Endometrial microvascular endothelial cells (primary cell): ENCODE data around the gene MARK2. TPM values are rescaled to one million over a fixed set of nuclear protein-coding genes. Genes with fewer than 3 reads are reported as not detected.
"Not testable (repeated sequence)": the region's sequence is repeated elsewhere in the genome, so short reads cannot be mapped to it uniquely, and the experiment has no call there.

ENCODE experiments used
- in situ Hi-C: cut with HindIII; loops from 2 replicates; pipeline ENCODE4 v1.10.0; 2017; ENCODE audit warnings: low sequenced_read_pairs, low pct_unique_long_range_greater_than_20kb; ENCODE audit errors: inconsistent ontology term
- total RNA-seq: library from RNA; depleted of rRNA; stranded (reverse); fragments of >200 nt; gene quantifications from one replicate; pipeline ENCODE4 v1.2.3, GENCODE V29; 2015; ENCODE audit errors: inconsistent ontology term

The MARK2 gene
- total RNA-seq, 1 donor from 2014 or later, result 20.9 TPM

- in situ Hi-C loops, result no loop called here
Observed at GRCh38 chr11:63847363-63847762, 8.5 kb downstream of the MARK2 start.

- in situ Hi-C loops, result no loop called here
Observed at GRCh38 chr11:63849691-63850090, 10.8 kb downstream of the MARK2 start.

GRCh38 chr11:63850920-63851319, 12.0 kb downstream of the MARK2 start:
- in situ Hi-C loops, result no loop called here

GRCh38 chr11:63851364-63851763, 12.5 kb downstream of the MARK2 start:
- in situ Hi-C loops, result no loop called here

- in situ Hi-C loops, result no loop called here
Observed at GRCh38 chr11:63853476-63853875, 14.6 kb downstream of the MARK2 start.

GRCh38 chr11:63854696-63855095, 15.8 kb downstream of the MARK2 start:
- in situ Hi-C loops, result no loop called here

GRCh38 chr11:63855975-63856374, 17.1 kb downstream of the MARK2 start:
- in situ Hi-C loops, result no loop called here

- in situ Hi-C loops, result no loop called here
Observed at GRCh38 chr11:63858628-63859550, 20.0 kb downstream of the MARK2 start.

GRCh38 chr11:63862923-63863322, 24.0 kb downstream of the MARK2 start:
- in situ Hi-C loops, result no loop called here

- in situ Hi-C loops, result not testable (repeated sequence)
Observed at GRCh38 chr11:63863620-63864019, 24.7 kb downstream of the MARK2 start.

GRCh38 chr11:63866211-63866610, 27.3 kb downstream of the MARK2 start:
- in situ Hi-C loops, result no loop called here

- in situ Hi-C loops, result no loop called here
Observed at GRCh38 chr11:63867511-63867910, 28.6 kb downstream of the MARK2 start.

- in situ Hi-C loops, result no loop called here
Observed at GRCh38 chr11:63868399-63869064, 29.6 kb downstream of the MARK2 start.

- in situ Hi-C loops, result no loop called here
Observed at GRCh38 chr11:63869171-63869591, 30.3 kb downstream of the MARK2 start.

GRCh38 chr11:63869683-63870082, 30.8 kb downstream of the MARK2 start:
- in situ Hi-C loops, result no loop called here

- in situ Hi-C loops, result no loop called here
Observed at GRCh38 chr11:63870351-63871140, 31.6 kb downstream of the MARK2 start.

GRCh38 chr11:63871962-63872799, 33.3 kb downstream of the MARK2 start:
- in situ Hi-C loops, result no loop called here

- in situ Hi-C loops, result no loop called here
Observed at GRCh38 chr11:63872800-63873197, 33.9 kb downstream of the MARK2 start.

- in situ Hi-C loops, result no loop called here
Observed at GRCh38 chr11:63873311-63873710, 34.4 kb downstream of the MARK2 start.
